NCI-H748 (cell line): ENCODE data around the gene ASTN2.

Experiments
- DNase-seq: peaks from one replicate; lab custom pipeline; 2025; ENCODE audit not compliant: unreplicated experiment; lab: John Stamatoyannopoulos, UW

The ASTN2 gene

GRCh38 chr9:117303643-117304230 is 111.1 kb downstream of the ASTN2 start:
- DNase-seq, result no peak

- no peak for DNase-seq
These were observed 112.4 kb downstream of the ASTN2 start for GRCh38 chr9:117302487-117302886.

- no peak for DNase-seq
These were observed 114.3 kb downstream of the ASTN2 start for GRCh38 chr9:117300371-117301110.

GRCh38 chr9:117296453-117296852 is 118.4 kb downstream of the ASTN2 start:
- DNase-seq, result no peak

- no peak for DNase-seq
These were observed 121.4 kb downstream of the ASTN2 start for GRCh38 chr9:117293206-117294114.

GRCh38 chr9:117290856-117291622 is 123.8 kb downstream of the ASTN2 start:
- DNase-seq, result no peak

GRCh38 chr9:117290306-117290840 is 124.5 kb downstream of the ASTN2 start:
- DNase-seq, result no peak

GRCh38 chr9:117286245-117286644 is 128.6 kb downstream of the ASTN2 start:
- no peak for DNase-seq

- no peak for DNase-seq
These were observed 130.4 kb downstream of the ASTN2 start for GRCh38 chr9:117284414-117284813.

- DNase-seq, result no peak
These were observed 132.3 kb downstream of the ASTN2 start for GRCh38 chr9:117282541-117282940.

- peak; percentile 93 for DNase-seq
These were observed 136.3 kb downstream of the ASTN2 start for GRCh38 chr9:117278471-117279035.

GRCh38 chr9:117278020-117278419 is 136.8 kb downstream of the ASTN2 start:
- peak; percentile 98 for DNase-seq

- peak; percentile 58 for DNase-seq
These were observed 138.4 kb downstream of the ASTN2 start for GRCh38 chr9:117276444-117276843.

- peak; percentile 33 for DNase-seq
These were observed 141.2 kb downstream of the ASTN2 start for GRCh38 chr9:117273612-117274011.

GRCh38 chr9:117268847-117269446 is 145.9 kb downstream of the ASTN2 start:
- peak; percentile 62 for DNase-seq

GRCh38 chr9:117266855-117267497 is 147.9 kb downstream of the ASTN2 start:
- no peak for DNase-seq

- DNase-seq, result no peak
These were observed 149.6 kb downstream of the ASTN2 start for GRCh38 chr9:117265253-117265652.

- no peak for DNase-seq
These were observed 156.5 kb downstream of the ASTN2 start for GRCh38 chr9:117258184-117258866.

- DNase-seq, result no peak
These were observed 161.6 kb downstream of the ASTN2 start for GRCh38 chr9:117253261-117253660.
